Sigmoid colon (tissue), 7 donors: Measurements from ENCODE around the gene ASB5. TPM values are rescaled to one million over a fixed set of nuclear protein-coding genes. Genes with fewer than 3 reads are reported as not detected.

Source experiments
- DNase-seq: peaks from one replicate; pipeline ENCODE4 v3.0.0-alpha.2; 2019
- H3K27ac ChIP-seq, 4 donors: fragments of 200-600 bp; sonication (generic); one replicate each; pipeline ENCODE4 v1.5.1; 2016 to 2019; ENCODE audit warnings: mild to moderate bottlenecking in 1 of 4
- H3K27me3 ChIP-seq, 3 donors: fragments of 200-600 bp; sonication (generic); one replicate each; pipeline ENCODE4 v1.5.1; 2019; ENCODE audit warnings: mild to moderate bottlenecking in 1 of 3
- H3K36me3 ChIP-seq, 4 donors: fragments of 200-600 bp; sonication (generic); one replicate each; pipeline ENCODE4 v1.5.1; 2016 to 2019
- H3K4me1 ChIP-seq, 4 donors: fragments of 200-600 bp; sonication (generic); one replicate each; pipeline ENCODE4 v1.5.1; 2017 to 2019
- H3K4me3 ChIP-seq, 4 donors: fragments of 200-600 bp; sonication (generic); one replicate each; pipeline ENCODE4 v1.5.1; 2017 to 2019; ENCODE audit warnings: mild to moderate bottlenecking in 2 of 4, moderate library complexity in 1 of 4
- H3K9me3 ChIP-seq, 4 donors: fragments of 200-600 bp in 3 of 4; sonication (generic) in 3 of 4; one replicate each; pipeline versions ENCODE4 v1.5.1 to v1.6.1; 2013 to 2019
- EP300 ChIP-seq, 4 donors: sonication (generic); formaldehyde crosslinking; IDR thresholded peaks; one replicate each; pipeline ENCODE4 v1.6.1; 2017; ENCODE audit warnings: antibody characterized with exemption in 4 of 4
- POLR2A ChIP-seq, 2 donors: fragments of 450-650 bp; IDR thresholded peaks; one replicate each; pipeline ENCODE4 v1.6.1; 2016; ENCODE audit warnings: antibody characterized with exemption in 2 of 2, mild to moderate bottlenecking in 2 of 2, moderate library complexity in 2 of 2
- POLR2AphosphoS5 ChIP-seq, 4 donors: sonication (generic); formaldehyde crosslinking; IDR thresholded peaks; one replicate each; pipeline ENCODE4 v1.6.1; 2017; ENCODE audit warnings: antibody characterized with exemption in 4 of 4
- WGBS, 2 donors: extraction: QIAGEN DNeasy Blood & Tissue Kit; methylation state at CpG; one replicate each; pipeline ENCODE4 v1.1.7; 2013; 5-methylcytosine and 5-hydroxymethylcytosine counted together
- intact Hi-C: fragments of 100-400 bp; cut with DNase I; formaldehyde crosslinking; loops from one replicate; pipeline ENCODE4 v1.15.1; 2023
- polyA plus RNA-seq, 3 donors: library from polyadenylated mRNA; stranded (reverse); fragments of 200-250 nt; gene quantifications; one replicate each; pipeline ENCODE4 v1.2.3, GENCODE V29; 2013
- total RNA-seq, 4 donors: library from RNA; depleted of rRNA; stranded (reverse); fragments of >200 nt; gene quantifications; one replicate each; pipeline ENCODE4 v1.1.0, GENCODE V29; 2016
- TF ChIP-seq, protein P1 (sequence below), 4 experiments: fragments of 450-650 bp in 3 of 4; fragments of 200-600 bp in 1 of 4; IDR thresholded peaks; one replicate each; pipeline ENCODE4 v1.5.1; 2016 to 2019; ENCODE audit warnings: antibody characterized with exemption in 4 of 4, mild to moderate bottlenecking in 3 of 4, moderate library complexity in 2 of 4
- donor health status: healthy with polysubstance abuse.
- donor health status: Bipolar disorder and iron deficiency.
- donor health status: healthy.

The ASB5 gene
- total and polyA plus RNA-seq, 7 donors = 0.29 to 69.2 (median 35.2) TPM; not detected in 1

DNA sequence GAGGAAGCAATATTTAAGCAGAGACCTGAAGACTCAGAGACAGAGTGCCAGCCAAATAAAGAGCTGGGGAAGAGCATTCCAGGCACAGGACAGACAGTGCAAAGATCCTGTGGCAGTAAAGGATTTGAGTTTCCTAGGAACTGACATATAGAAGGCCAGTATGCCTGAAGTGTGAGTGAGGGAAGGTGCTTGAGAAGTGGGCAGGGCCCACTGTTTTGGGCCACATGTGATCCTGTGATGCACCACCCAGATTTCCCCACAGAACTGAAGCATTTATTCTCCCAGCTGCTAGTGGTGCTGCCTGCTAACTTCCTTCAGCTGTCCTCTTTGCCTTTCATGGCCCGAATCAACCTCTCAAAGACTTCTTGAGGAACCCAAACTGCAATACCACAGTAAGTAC, 23.9 kb upstream of the ASB5 start:
- DNase-seq = no peak
- H3K27me3 ChIP-seq = no peaks in the 10 kb centered on the region
- no peaks in the 10 kb centered on the region for H3K4me1 ChIP-seq
- intact Hi-C loops = no loop called here
- 84 to 88% methylated on average over 1 of the region's 1 CpG for WGBS, 2 donors
- H3K36me3 ChIP-seq = no peaks in the 10 kb centered on the region
- H3K9me3 ChIP-seq = no peaks in the 10 kb centered on the region
- TF ChIP-seq, protein P1, sequence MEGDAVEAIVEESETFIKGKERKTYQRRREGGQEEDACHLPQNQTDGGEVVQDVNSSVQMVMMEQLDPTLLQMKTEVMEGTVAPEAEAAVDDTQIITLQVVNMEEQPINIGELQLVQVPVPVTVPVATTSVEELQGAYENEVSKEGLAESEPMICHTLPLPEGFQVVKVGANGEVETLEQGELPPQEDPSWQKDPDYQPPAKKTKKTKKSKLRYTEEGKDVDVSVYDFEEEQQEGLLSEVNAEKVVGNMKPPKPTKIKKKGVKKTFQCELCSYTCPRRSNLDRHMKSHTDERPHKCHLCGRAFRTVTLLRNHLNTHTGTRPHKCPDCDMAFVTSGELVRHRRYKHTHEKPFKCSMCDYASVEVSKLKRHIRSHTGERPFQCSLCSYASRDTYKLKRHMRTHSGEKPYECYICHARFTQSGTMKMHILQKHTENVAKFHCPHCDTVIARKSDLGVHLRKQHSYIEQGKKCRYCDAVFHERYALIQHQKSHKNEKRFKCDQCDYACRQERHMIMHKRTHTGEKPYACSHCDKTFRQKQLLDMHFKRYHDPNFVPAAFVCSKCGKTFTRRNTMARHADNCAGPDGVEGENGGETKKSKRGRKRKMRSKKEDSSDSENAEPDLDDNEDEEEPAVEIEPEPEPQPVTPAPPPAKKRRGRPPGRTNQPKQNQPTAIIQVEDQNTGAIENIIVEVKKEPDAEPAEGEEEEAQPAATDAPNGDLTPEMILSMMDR (IDR thresholded peaks at IDR 0.05) = no peak
- TF ChIP-seq EP300 (IDR thresholded peaks at IDR 0.05) = no peak
- TF ChIP-seq POLR2A (IDR thresholded peaks at IDR 0.05) = no peak
- TF ChIP-seq POLR2AphosphoS5 (IDR thresholded peaks at IDR 0.05) = no peak
- H3K27ac ChIP-seq = no peak overlapping the region
- no peak overlapping the region for H3K4me3 ChIP-seq

DNA sequence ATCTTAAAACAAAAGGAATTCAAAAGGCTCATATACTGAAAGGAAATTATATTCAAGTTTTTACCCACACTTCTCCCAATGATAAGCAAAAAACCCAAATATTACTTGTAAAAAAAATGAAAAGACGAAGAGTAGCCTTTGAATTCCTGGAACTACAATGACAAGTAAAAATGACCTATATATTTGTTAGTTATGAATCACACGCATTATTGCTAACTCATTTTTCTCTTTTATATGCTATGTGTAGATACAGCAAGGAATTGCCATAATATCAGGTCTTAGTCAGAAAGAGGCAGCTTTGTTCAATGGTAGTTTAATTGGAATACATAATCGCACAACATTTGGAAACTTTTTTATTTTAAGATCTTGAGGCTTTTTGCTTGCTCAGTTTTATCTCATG, 22.7 kb upstream of the ASB5 start:
- no peak for TF ChIP-seq POLR2A (IDR thresholded peaks at IDR 0.05)
- no peak for TF ChIP-seq EP300 (IDR thresholded peaks at IDR 0.05)
- TF ChIP-seq, protein P1 (IDR thresholded peaks at IDR 0.05) = no peak
- TF ChIP-seq POLR2AphosphoS5 (IDR thresholded peaks at IDR 0.05) = no peak
- Histone ChIP-seq H3K4me3 (no peak overlapping the region), H3K9me3 (no peaks in the 10 kb centered on the region), H3K27ac (no peak overlapping the region), H3K4me1 (peaks cover 0 to 5% (median 4%) of the 10 kb centered on the region in 4 donors), H3K27me3 (no peaks in the 10 kb centered on the region), H3K36me3 (no peaks in the 10 kb centered on the region)
- intact Hi-C loops = no loop called here
- WGBS, 2 donors = 90 to 91% methylated on average over 3 of the region's 3 CpGs
- DNase-seq = no peak

DNA sequence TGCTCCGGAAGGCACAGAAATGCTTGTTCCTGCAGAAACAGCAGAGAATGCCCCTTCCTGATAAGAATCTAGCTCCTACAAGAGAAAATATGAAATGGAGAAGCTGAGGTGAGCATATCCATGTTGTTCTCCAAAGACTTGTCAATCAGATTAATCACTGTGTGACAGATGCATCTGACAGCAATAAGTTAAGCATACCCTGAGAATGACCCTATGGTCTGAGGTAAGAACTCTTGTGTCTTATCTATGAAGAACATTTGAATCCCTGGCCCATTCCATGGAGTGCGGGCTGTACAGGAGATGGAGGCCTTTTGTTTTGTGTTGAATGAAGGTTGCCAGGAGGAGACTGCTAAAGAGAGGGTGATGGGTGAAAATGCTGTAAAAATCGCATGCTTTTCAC, 21.5 kb upstream of the ASB5 start:
- Histone ChIP-seq H3K27ac (no peak overlapping the region), H3K36me3 (no peaks in the 10 kb centered on the region)
- TF ChIP-seq, protein P1 (IDR thresholded peaks at IDR 0.05) = no peak
- TF ChIP-seq POLR2AphosphoS5 (IDR thresholded peaks at IDR 0.05) = no peak
- no peak for TF ChIP-seq EP300 (IDR thresholded peaks at IDR 0.05)
- no peak for TF ChIP-seq POLR2A (IDR thresholded peaks at IDR 0.05)

DNA sequence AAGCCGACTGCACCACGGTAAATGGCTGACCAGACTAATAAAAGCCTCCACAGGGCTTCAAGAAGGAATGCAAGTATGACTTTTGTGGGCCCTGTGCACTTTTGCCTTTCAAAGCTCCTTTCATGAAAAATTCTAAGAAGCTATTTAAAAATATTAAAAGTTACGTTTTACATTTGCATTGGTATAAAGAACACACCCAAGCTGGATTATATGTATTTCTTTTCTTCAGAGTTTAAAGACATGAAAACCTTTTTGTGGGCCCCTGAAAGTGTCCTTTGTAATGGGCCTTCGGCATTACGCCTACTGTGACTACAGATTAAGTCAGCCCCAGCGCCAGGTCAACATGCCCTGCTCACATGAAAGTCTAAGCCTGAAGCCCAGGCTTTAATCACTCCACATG, 20.5 kb upstream of the ASB5 start:
- no peak for DNase-seq
- H3K4me3 ChIP-seq = no peak overlapping the region
- TF ChIP-seq, protein P1 (IDR thresholded peaks at IDR 0.05) = no peak
- TF ChIP-seq POLR2A (IDR thresholded peaks at IDR 0.05) (no peak), POLR2AphosphoS5 (IDR thresholded peaks at IDR 0.05) (no peak), EP300 (IDR thresholded peaks at IDR 0.05) (no peak)
- no peaks in the 10 kb centered on the region for H3K9me3 ChIP-seq
- peaks cover 0 to 13% (median 12%) of the 10 kb centered on the region in 4 donors for H3K4me1 ChIP-seq
- H3K27me3 ChIP-seq = no peaks in the 10 kb centered on the region
- no peaks in the 10 kb centered on the region for H3K36me3 ChIP-seq
- H3K27ac ChIP-seq = no peak overlapping the region
- intact Hi-C loops = no loop called here
- WGBS, 2 donors = 83 to 84% methylated on average over 6 of the region's 6 CpGs

More for the DNA sequence above, 21.5 kb upstream of the ASB5 start:
- intact Hi-C loops = no loop called here
- WGBS, 2 donors = 87 to 89% methylated on average over 3 of the region's 3 CpGs
- no peaks in the 10 kb centered on the region for H3K9me3 ChIP-seq
- no peaks in the 10 kb centered on the region for H3K27me3 ChIP-seq
- H3K4me3 ChIP-seq = no peak overlapping the region
- no peak for DNase-seq
- H3K4me1 ChIP-seq = peaks cover 0 to 13% (median 12%) of the 10 kb centered on the region in 4 donors

DNA sequence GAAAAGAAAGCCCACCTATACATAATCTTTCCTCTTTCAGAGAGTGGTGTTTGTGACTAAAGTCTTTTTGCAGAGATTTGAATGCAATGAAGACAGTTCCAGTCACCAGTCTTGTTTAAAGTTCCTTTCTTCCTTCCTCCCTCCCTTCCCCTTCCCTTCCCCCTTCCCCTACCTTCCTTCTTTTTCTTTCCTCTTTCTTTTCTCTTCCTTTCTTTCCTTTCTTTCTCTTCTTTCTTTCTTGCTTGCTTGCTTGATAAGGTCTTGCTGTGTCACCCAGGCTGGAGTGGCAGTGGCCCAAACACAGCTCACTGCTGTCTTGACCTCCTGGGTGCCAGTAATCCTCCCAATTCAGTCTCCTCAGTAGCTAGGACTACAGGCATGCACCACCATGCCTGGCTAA, 19.0 kb upstream of the ASB5 start:
- no peaks in the 10 kb centered on the region for H3K27me3 ChIP-seq
- no peak for TF ChIP-seq POLR2AphosphoS5 (IDR thresholded peaks at IDR 0.05)
- no peak for TF ChIP-seq POLR2A (IDR thresholded peaks at IDR 0.05)
- TF ChIP-seq, protein P1 (IDR thresholded peaks at IDR 0.05) = no peak
- no peak for TF ChIP-seq EP300 (IDR thresholded peaks at IDR 0.05)
- no peak for DNase-seq
- no peaks in the 10 kb centered on the region for H3K9me3 ChIP-seq
- intact Hi-C loops = no loop called here
- H3K36me3 ChIP-seq = no peaks in the 10 kb centered on the region
- no peak overlapping the region for H3K4me3 ChIP-seq
- peaks cover 0 to 13% (median 12%) of the 10 kb centered on the region in 4 donors for H3K4me1 ChIP-seq
- H3K27ac ChIP-seq = no peak overlapping the region
